ENCODE data around the gene EIF6.

- TF ChIP-seq CTCF (IDR thresholded peaks at IDR 0.05): no peak
- no peak for TF ChIP-seq POLR2A (IDR thresholded peaks at IDR 0.05)
These were observed 16.1 kb upstream of the EIF6 start for GRCh38 chr20:35300469-35301262.
